GM12873 (cell line): ENCODE results near the gene POLR2E.

ENCODE experiments used
- CTCF ChIP-seq: IDR thresholded peaks from 2 replicates; pipeline ENCODE4 v1.5.1; 2012; ENCODE audit warnings: low read depth, mild to moderate bottlenecking, moderate library complexity, low read length, control low read depth; ENCODE audit not compliant: insufficient read depth; ENCODE audit errors: missing control alignments

The POLR2E gene

GRCh38 chr19:1131718-1132551 is 36.8 kb upstream of the POLR2E start:
- TF ChIP-seq CTCF: no peak

- TF ChIP-seq CTCF: no peak
Observed at GRCh38 chr19:1130771-1131717, 35.9 kb upstream of the POLR2E start.

GRCh38 chr19:1129535-1129934 is 34.4 kb upstream of the POLR2E start:
- TF ChIP-seq CTCF: no peak

- TF ChIP-seq CTCF: no peak
Observed at GRCh38 chr19:1128106-1128505, 32.9 kb upstream of the POLR2E start.

- TF ChIP-seq CTCF: no peak
Observed at GRCh38 chr19:1126984-1127760, 32.0 kb upstream of the POLR2E start.

- no peak for TF ChIP-seq CTCF
Observed at GRCh38 chr19:1125601-1126467, 30.7 kb upstream of the POLR2E start.
